ENCODE measurements around the gene LIFR. TPM values are rescaled to one million over a fixed set of nuclear protein-coding genes. Genes with fewer than 3 reads are reported as not detected.

Gene LIFR
- total RNA-seq, 2 donors from 2014 or later, result 45.4 to 80.1 TPM

DNA sequence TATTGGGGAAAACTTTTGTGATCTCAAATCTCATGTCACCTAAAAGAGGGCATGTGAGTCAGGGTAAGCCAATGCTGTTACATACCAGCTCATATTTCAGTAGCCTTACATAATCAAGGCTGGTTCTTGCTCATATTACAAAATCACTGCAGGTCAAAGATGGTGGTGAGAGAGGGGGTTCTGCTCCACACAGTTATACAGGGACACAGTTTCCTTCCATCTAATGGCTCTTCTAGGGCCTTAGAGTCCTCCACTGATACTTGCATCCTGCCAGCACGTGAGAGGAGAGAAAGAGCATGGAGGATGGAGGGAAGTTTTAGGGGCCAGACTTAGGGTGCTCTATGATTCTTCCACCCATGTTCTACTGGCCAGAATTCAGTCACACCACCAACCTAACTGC lies 130.0 kb downstream of the LIFR start:
- TF ChIP-seq POLR2A (IDR thresholded peaks at IDR 0.05), result no peak
- TF ChIP-seq, protein P1, sequence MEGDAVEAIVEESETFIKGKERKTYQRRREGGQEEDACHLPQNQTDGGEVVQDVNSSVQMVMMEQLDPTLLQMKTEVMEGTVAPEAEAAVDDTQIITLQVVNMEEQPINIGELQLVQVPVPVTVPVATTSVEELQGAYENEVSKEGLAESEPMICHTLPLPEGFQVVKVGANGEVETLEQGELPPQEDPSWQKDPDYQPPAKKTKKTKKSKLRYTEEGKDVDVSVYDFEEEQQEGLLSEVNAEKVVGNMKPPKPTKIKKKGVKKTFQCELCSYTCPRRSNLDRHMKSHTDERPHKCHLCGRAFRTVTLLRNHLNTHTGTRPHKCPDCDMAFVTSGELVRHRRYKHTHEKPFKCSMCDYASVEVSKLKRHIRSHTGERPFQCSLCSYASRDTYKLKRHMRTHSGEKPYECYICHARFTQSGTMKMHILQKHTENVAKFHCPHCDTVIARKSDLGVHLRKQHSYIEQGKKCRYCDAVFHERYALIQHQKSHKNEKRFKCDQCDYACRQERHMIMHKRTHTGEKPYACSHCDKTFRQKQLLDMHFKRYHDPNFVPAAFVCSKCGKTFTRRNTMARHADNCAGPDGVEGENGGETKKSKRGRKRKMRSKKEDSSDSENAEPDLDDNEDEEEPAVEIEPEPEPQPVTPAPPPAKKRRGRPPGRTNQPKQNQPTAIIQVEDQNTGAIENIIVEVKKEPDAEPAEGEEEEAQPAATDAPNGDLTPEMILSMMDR (IDR thresholded peaks at IDR 0.05), result no peak
- Histone ChIP-seq H3K4me3 (no peak overlapping the region), H3K27me3 (no peaks in the 10 kb centered on the region), H3K9me3 (no peaks in the 10 kb centered on the region), H3K36me3 (replicated peaks in 1 of 2; ENCODE audit: insufficient read depth in 1 of 2, low read depth in 2 of 2) (no peaks in the 10 kb centered on the region), H3K27ac (no peak overlapping the region), H3K4me1 (no peaks in the 10 kb centered on the region)
- DNase-seq (no peak), ATAC-seq (no peak)
- intact Hi-C loops (cut with DNase I), result no loop called here
- WGBS, 2 donors, result 53 to 73% methylated on average over 1 of the region's 1 CpG

Small RNA genes lying within 50 kb of the gene (microRNA-seq; reads per million reads assigned to microRNA genes)
- 0 reads per million in 2 donors for gene MIR3650 (ENCODE audit: borderline number of aligned reads in 2 of 2, borderline replicate concordance in 2 of 2)

Small RNA genes lying within 50 kb of the gene (small RNA-seq; reads per million reads assigned to genes)
- gene AC091839.1, result not detected
- not detected for gene MIR3650

All from body of pancreas (tissue), 4 donors.